ENCODE results near the gene EDRF1.

DNA sequence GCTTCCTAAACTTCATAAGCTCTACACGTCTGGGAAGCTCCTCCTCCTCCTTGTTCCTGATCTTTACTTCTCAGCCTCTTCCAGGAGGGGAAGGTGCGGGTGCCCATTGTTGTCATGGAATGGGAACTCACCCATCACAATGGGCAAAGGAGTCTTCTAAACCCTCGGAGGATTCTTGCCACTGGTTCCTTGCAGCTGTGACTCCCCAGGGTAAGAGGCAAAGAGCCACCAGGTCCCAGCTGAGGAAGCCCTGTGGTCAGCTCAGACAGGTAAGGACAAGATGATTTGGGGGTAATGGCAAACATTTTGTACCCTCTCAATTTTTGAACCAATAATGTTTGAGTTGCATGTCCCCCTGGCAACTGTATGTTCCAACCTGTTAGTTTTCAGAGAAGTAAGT is 36.4 kb upstream of the EDRF1 start, which contains the start of gene TEX36:
- TF ChIP-seq, protein P1, sequence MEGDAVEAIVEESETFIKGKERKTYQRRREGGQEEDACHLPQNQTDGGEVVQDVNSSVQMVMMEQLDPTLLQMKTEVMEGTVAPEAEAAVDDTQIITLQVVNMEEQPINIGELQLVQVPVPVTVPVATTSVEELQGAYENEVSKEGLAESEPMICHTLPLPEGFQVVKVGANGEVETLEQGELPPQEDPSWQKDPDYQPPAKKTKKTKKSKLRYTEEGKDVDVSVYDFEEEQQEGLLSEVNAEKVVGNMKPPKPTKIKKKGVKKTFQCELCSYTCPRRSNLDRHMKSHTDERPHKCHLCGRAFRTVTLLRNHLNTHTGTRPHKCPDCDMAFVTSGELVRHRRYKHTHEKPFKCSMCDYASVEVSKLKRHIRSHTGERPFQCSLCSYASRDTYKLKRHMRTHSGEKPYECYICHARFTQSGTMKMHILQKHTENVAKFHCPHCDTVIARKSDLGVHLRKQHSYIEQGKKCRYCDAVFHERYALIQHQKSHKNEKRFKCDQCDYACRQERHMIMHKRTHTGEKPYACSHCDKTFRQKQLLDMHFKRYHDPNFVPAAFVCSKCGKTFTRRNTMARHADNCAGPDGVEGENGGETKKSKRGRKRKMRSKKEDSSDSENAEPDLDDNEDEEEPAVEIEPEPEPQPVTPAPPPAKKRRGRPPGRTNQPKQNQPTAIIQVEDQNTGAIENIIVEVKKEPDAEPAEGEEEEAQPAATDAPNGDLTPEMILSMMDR (IDR thresholded peaks at IDR 0.05; ENCODE audit: low read depth, low read length, poor library complexity, severe bottlenecking) = no peak
- TF ChIP-seq EZH2phosphoT487 (IDR thresholded peaks at IDR 0.05; ENCODE audit: borderline replicate concordance, low read length) = no peak

Data from DOHH2 (cell line).